NCI-H1417 treated with DMSO at 0.1 percent for 48 hours (cell line): ENCODE measurements around the gene ANKRD39.
"Not testable (repeated sequence)": the region's sequence is repeated elsewhere in the genome, so short reads cannot be mapped to it uniquely, and the experiment has no call there.

ENCODE experiments used
- DNase-seq: peaks from one replicate; lab custom pipeline; 2025; lab: John Stamatoyannopoulos, UW

ANKRD39 gene, protein sequence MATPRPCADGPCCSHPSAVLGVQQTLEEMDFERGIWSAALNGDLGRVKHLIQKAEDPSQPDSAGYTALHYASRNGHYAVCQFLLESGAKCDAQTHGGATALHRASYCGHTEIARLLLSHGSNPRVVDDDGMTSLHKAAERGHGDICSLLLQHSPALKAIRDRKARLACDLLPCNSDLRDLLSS

DNA sequence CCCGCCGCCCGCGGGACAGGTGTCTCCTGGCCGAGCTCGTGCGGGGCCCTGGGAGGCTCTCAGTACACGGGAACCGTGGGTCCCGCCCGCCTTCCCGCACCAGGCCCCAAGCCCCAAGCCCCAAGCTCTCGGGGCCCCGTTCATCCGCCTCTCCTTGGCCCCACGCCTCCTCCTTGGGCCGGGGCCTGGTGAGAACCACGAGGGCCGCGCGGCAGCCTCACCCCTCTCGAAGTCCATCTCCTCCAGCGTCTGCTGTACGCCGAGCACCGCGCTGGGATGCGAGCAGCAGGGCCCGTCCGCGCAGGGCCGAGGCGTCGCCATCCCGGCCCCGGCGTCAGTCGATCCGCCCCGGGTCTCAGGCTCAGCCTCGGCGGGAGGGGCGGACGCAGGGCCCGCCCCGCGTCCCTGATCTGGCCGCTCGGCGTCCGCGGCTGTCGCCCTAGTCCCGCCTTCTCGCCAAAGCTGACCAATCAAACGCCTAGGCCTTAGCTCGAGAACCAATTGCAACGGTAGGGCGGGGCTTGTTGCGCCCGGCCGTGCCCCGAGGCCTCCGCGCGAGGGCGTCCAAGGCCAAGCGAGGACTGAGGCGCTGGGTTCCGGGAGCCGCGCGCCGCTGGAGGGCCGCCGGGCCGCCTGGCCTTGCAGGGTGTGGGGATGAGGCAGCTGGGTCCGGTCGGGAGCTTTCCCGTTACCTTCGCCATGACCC is at the start of gene ANKRD39:
TSS of gene ANKRD39 (minus strand) at position 350 of the 706 bp plus-strand sequence. CDS start at position 321, 29 bp downstream.
- DNase-seq = peak; percentile 91

DNA sequence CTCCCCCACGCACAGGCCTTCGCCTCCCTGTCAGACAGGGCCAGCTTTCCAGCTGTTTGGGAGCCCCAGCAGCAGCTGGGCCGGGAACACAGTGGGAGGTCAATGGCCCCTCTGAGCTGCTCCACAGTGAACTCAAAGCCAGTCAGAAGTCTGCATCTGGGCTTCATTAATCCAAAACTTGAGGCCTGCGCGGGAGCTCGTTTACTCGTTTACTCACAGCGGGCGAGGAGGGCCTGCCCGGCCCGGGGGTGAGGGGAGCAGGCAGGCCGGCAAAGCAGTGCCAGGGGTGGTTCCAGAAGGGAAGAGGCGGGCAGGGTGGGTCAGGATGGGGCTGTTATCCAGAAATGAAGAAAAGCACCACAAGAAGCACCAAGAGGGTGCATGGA is 48.9 kb upstream of the ANKRD39 start:
- no peak for DNase-seq

DNA sequence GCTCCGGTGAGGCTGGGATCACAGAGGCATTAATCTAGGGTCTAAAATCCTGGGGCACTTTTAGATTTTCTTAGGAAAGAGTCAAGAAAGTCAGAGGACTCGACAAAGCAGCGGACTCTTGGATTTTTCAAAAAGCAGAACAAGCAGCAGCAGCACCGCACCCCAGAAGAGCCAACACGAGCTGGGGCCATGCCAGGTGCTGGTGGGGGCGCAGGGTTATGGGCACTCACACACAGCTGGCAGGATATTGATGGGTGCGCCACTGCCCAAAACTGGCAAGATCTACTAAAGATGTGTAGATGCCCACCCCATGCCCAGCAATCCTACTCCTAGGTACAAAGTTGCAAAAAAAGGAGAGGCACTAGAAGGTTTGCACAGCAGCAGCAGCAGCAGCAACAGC is 46.0 kb upstream of the ANKRD39 start:
- no peak for DNase-seq

DNA sequence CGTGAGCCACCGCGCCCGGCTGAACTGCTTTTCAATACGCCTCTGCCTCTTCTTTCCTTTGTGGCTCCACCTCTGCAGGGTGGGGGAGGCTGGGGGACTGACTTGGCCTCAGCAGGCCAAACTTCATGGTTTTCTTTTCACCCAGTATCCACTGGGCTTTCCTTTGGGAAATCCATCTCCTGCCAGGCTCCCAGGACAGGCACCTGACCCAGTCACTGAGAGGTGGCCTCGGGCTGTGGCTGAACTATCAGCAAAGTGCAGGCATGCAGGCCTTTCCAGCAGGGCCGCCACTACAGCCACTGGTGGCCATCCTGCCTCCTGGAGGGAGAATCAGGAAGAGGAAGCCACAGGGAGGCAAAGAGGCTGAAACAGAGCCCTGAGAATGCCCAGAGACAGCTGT is 45.5 kb upstream of the ANKRD39 start:
- no peak for DNase-seq

DNA sequence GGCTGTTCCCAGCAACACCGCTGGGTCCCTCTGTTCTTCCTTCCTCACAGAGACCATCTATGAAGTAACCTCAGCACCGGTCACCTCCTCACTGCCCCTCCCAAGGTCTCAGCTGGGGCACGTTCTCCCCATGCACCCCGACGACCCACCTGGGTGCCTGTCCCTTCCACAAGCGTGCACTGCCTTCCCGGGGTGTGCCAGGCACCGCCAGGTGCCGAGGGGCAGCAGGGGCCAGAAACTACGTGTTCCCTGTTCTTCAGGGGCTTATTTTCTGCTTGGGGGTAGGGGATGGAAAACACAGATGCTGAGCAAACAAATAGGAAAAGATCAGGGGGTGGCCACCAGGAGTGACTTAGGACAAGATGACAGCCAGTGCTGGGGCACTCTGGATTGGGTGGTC is 42.4 kb upstream of the ANKRD39 start:
- DNase-seq = no peak

DNA sequence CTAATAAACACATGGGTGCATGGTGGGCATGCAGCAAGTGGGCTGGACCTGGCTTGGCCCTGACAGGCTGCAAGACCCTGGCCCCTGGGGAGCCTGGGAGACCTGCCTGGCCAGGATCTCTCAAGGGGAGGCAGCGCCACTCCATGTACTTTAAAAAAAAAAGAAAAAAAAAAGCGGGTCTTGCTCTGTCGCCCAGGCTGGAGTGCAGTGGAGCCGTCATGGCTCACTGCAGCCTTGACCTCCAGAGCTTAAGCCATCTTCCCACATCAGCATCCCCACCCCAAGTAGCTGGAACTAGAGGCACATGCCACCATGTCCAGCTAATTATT is 41.6 kb upstream of the ANKRD39 start:
- DNase-seq = no peak

- no peak for DNase-seq
Measured at GRCh38 chr2:96898641-96899412, 41.0 kb upstream of the ANKRD39 start.

- DNase-seq = no peak
Measured at GRCh38 chr2:96898135-96898505, 40.3 kb upstream of the ANKRD39 start.

DNA sequence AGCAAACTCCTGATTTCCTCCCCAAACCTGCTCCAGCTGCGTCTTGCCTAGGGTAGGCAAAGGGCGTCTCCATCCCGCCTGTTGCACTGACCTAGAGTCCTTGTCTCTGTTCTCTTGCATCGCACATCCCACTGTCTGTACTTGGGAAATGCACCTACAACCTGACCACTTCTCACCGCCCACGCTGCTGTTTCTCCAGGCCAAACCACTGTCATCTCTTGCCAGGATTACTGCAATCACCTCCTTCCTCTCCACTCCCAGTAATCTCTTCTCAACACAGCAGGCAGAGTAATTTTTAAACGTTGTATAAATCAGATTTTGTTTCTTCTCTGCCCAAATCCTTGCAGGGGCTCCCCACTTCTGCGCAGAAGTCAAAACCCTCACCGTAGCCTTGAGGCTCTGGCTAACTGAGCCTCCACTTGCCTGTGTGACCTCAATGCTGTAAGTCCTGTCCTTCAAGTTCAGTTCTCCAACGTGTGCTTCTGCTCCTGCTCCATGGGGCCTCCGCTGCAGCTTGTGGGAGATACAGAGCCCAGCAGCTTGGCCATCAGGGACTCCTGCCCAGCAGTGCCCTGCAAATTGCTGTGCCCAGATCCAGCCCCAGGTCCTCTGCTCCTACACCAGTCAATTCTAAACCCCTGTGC is 39.8 kb upstream of the ANKRD39 start:
- no peak for DNase-seq

DNA sequence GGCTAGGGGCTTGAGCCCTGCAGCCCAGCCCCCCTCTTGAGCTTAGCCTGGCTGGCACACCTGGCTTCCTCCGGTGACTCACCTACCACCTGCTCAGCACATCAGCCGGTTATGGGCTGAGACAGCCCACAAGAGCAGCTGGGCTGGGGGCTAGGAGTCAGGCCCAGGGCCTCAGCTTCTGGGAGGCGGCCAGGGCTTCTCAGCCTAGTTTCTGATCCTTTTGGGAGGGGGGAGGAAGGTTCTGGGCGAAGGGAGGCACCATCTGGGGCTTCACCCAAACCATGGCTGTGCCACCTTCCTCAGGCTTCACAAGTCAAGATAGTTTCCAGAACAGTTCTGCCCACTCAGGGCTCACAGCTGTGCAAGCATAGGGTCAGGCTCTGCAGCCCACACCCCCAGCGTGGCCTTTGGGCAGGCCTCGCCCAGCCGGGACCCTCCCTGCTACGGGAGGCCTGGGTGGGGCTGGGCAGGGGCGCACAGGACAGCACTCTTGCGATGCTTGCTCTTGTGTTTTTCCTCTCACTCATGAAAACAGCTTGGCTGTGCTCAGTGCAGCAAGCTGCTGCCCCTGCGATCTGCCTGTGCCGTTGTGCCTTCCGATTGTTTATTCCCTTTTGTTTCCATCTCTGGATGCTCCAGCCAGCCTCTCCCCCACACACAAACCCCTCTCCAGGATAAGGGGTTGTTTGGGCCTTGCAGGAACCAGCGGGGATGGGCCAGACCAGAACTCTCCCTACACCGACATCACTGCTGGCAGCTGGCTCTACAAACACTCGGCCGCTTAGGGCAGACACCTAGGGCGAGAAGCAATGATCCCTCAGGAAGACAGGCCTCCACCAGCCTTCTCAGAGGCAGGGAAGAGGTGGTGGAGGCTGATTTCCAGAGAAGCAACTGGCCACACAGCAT is 38.2 kb upstream of the ANKRD39 start:
- peak; percentile 38 for DNase-seq

DNA sequence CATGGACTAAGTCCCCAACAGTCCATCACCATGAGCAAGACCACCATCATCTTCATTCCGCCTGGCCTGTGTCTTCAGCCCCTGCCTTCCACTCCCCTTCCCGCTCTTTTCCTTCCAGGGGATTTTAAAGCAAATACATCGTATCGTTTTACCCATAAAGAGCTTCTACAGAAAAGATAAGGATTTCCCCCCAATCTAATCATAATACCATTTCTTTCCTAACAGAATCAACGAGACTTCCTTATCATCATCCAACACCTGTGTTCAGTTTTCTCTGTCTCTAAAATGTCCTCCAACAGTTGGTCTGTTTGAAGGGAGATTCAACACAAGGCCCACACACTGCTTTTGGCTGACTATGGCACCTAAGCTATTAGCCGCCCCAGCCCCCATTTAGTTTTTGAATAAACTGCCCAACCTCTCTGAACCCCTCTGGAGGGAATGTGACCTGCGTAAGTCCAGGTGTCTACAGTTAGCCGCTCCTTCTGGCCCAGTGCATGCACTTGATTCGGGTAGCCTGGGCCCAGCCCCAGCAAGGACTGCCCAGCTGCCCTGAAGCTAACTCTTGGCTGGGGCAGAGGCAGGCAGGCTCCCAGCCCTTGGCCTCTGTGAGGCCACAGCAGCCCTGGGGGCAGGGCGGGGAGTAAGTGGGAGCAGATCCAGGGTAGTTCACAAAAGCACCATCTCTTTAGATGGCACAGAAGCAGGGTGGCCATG is 37.4 kb upstream of the ANKRD39 start:
- no peak for DNase-seq

- DNase-seq = no peak
Measured at GRCh38 chr2:96894151-96894531, 36.3 kb upstream of the ANKRD39 start.

DNA sequence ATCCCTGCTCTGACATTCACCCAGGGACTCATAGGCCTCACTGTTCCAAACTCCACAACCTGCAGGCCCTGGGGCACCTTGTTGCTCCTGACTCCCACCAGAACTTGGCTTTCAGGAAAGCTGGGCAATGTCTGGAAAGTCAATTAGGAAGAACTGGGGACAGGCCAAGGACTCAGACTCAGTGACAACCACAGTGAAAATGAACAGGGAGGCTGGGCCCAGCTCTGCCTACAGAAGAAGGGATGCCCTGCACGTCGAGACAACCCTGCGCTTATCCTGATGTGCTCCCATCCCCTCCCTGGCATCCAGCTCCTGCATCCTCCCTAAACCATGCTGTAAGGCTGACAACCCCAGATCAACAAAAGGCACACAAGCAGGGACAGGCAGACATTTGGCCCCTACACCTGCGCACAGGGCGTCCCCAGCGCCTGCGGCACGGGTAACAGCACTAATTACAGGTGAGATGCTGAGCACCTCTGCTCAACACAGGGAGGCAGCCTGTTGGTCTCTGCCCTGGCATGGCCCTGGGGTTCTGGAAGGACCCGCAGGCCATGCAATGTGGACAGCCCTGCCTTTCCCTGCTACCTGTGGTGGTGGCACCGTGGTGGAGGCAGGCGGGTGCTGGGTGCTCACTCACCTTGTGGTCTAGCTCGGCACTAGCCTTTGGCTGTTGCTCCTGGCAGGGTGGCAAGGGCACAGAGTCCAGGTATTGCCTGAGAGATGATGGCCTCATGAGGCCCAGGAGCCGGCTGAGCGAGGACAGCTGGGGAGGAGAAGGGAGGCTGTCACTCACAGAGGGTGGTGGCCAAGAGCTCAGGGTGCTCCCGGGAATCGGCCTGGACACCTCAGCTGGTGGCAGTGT is 35.7 kb upstream of the ANKRD39 start:
- DNase-seq = no peak

DNA sequence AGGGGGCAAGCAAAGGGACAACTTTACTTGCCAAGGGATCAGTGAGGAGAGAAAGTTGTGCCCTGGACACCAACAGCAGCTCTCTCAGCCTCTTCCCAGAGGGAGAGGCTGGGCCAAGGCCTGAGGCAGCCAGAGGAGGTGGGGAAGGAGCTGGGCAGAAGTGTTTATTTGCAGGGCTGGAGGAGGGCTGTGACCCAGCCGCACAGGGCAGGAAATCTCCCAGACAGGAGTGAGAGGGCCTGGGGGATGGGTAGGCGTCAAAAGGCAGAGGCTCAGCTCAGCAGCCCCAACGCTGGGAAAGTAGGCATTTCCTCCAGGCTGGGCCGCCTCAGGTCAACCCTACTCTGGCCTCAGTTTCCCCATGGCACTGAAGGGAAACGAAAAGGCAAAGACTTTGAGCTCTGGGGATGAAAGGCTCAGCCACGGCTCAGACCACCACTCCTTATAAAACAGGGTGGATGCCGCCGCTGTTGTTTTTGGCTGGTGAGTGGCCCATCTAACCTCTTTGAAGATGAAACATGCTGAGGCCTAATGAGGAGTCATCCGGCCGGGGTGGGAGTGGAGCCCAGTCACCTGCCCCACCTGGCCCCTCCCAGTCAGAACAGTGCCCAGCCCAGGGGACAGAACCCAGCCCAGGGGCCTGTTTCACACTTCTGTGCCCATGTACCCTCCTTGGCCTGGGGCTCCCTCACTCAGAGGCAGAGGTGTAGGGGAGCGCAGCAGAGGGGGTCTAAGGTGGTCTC is 33.9 kb upstream of the ANKRD39 start:
- DNase-seq = no peak

DNA sequence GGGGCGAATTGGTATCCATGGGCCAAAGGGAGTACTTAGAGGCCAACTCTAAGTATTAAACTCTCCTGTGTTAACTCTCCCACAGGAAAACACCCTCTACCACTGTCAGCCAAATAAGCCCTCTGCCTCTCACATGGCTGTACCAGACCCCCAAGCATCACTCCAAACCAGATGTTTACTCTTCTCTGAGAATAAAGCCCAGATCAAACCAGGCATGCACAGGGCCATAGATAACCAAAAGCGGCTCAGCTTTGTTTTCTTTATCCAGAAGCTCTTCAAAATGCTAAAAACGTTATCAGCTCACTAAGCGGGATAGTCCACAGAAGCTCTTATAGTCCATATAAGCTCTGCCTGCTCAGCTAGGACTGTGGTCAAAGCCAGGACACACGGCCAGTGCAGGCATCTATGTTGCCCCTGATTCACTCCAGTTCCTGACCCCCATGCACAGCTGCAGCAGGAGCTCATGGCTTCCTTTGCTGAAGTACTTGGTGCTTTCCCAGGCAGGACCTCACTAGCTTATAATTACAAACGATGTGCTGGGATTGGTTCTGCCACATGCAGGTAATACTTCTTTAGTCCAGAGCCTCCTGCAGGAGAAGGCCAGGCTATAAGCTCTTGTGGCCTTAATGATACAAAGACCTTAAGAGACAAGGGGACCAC is 33.0 kb upstream of the ANKRD39 start:
- DNase-seq = no peak

GRCh38 chr2:96890252-96890651 is 32.4 kb upstream of the ANKRD39 start:
- DNase-seq = no peak

DNA sequence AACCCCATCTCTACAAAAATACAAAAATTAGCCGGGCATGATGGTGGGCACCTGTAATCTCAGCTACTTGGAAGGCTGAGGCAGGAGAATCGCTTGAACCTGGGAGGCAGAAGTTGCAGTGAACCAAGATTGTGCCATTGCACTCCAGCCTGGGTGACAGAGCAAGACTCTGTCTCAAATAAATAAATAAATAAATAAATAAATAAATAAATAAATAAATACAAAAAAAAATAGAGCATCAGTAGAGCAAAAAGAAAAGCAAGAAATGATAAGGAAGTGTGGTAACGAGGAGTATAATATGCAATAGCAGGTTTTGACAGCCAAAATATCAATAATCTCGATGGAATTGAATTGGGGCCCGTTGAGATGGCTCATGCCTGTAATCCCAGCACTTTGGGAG is 31.7 kb upstream of the ANKRD39 start:
- not testable (repeated sequence) for DNase-seq

GRCh38 chr2:96888072-96889011 is 30.5 kb upstream of the ANKRD39 start:
- peak; percentile 44 for DNase-seq
